Mucosa of gallbladder (tissue), 1 donor: ENCODE results near the gene CABP7. TPM values are rescaled to one million over a fixed set of nuclear protein-coding genes. Genes with fewer than 3 reads are reported as not detected.
"Not testable (repeated sequence)": the region's sequence is repeated elsewhere in the genome, so short reads cannot be mapped to it uniquely, and the experiment has no call there.

Experiments
- DNase-seq: peaks from one replicate; pipeline ENCODE4 v3.0.0-alpha.2; 2020; ENCODE audit warnings: low spot score
- total RNA-seq: library from RNA; stranded (reverse); gene quantifications from one replicate; pipeline ENCODE4 v1.2.1, GENCODE V29; 2021
- donor health status: DM: no; HTN: no; CAD: no.

CABP7 gene
- total RNA-seq, 1 donor from 2014 or later: not detected

DNA sequence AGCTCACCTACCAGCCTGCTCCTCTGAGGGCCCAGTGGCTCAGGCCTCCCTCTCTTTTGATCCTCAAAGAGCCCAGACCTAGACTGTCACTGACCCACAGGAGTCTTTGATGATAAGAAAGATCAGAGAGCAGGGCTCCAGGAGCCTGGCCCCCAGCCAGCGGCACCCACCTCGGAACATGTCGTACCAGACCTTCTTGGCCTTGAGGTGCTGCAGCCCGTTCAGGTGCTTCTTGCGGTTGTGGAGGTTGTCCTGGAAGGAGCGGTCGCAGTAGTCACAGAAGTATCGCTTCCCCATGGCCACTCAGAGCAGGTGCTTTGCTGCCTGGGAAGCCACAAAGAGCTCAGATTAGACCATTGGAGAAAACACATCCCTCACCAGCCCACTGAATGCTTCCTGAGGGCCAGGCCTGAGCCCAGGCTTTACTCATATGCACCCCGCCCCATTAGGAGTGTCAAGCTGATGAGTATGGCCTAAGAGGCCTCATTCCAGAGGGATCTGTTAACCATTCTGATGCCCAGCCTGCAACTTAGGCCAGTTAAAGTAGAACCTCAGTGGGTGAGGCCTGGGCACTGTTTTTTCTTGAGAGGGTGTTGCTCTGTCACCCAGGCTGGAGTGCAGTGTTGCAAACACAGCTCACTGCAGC, 28.6 kb downstream of the CABP7 start:
- no peak for DNase-seq

DNA sequence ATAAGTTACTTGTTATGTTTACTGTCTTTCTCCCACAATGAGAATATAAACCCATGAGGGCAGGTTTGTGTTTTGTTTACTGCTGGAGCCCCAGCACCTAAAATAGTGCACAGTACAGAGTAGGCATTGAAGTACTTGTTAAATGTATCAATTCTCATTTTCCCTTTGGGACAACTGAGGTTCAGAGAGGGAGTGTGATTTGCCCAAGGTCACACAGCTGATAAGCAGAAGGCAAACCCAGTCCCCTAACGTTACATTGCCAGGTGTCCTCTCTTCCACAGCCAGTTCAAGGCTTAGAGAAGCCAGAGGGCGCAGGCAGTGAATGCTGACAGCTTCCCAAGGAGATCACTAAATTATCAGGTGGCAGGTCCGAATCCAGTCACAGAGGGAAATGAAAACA, 30.2 kb downstream of the CABP7 start:
- DNase-seq: no peak

DNA sequence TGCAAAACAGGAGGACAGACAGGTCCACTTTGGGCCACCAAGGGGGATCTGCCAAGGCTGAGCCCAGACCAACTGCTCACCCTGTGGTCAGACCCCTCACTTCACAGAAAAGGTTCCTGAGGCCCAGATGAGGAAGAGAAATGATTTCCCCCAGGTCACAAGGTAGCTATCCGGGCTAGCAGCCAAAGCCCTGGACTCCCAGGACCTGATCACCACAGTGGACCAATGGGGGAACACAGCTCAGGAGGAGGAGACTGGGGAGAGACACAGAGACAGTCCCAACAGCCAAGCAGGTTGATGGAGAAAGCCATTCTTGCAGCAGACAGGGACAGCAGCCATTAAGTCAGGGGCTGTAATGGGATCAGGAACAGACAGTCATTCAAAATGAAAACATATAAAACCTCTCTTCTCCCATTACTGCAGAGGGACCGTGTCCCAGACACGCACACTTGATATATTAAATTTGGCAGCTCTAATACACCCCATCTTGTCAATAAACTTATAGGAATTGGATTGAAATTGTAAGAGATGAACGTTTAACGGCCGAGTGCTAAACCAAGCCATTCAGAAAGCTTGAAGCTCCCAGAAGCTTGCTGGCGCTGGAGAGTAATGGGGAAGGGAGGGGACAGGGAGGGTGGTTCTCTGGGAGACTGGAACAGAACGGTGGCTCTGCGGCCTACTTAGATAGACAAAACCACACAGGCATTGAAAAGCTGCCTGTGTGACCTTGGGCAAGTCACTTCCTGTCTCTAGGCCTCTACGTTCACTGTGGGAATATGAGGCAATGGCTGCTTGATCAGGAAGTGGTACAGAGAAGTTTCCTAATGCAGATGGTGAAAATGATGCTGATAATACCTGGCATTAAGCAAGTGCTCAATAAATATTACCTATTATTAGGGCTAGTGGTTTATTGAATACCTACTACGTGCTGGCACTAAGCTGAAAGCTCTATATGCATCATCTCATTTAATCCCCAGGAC, 31.0 kb downstream of the CABP7 start:
- no peak for DNase-seq

DNA sequence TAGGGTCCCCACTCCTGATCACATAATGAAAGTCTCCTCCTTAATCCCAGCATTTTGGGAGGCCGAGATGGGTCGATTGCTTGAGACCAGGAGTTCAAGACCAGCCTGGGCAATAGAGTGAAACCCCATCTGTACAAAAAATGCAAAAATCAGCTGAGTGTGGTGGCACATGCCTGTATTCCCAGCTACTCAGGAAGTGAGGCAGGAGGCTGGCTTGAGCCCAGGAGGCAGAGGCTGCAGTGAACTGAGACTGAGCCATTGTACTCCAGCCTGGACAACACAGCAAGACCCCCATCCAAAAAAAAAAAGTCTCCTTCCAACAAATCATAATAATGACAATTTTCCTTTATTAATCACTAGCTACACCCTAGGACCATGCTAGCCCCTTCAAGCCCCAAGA, 31.9 kb downstream of the CABP7 start:
- DNase-seq: no peak

- no peak for DNase-seq
These were observed 34.2 kb downstream of the CABP7 start for GRCh38 chr22:29753808-29754657.

DNA sequence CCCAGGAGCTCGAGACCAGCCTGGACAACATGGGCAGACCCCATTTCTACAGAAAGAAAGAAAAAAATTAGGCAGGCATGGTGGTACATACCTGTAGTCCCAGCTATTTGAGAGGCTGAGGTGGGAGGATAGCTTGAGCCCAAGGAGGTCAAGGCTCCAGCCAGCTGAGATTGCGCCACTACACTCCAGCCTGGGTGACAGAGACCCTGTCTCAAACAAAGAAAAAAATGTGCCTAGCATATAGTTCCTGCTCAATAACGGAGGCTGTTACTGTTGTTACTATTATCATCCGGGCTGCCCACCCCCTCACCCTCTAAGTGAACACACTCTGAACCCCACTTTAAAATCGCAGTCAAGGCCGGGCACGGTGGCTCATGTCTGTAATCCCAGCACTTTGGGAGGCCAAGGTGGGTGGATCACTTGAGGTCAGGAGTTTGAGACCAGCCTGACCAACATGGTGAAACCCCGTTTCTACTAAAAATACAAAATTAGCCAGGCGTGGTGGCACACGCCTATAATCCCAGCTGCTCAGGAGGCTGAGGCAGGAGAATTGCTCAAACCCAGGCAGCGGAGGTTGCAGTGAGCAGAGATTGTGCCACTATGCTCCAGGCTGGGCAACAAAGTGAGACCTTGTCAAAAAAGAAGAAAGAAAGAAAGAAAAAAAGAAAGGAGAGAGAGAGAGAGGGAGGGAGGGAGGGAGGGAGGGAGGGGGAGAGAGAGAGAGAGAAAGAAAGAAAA, 35.0 kb downstream of the CABP7 start:
- not testable (repeated sequence) for DNase-seq

DNA sequence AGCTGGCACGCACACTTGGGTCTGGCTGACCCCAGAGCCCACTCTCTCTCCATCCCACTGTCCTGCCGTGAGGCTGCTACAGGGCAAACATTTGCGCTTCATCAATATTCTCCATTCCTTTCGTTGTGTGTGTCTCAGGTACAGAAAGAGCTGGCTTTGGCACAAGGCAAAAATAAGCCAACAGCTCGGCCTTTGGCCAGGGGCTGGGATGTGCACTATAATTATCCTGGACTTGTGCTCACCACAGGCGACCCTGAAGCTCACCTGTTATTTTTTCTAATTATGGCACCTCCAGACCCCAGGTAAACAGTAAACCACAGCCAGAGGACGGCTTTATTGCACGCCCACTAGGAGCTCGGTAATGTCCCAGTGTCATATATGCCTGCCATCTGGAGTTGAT, 36.1 kb downstream of the CABP7 start:
- DNase-seq: no peak

DNA sequence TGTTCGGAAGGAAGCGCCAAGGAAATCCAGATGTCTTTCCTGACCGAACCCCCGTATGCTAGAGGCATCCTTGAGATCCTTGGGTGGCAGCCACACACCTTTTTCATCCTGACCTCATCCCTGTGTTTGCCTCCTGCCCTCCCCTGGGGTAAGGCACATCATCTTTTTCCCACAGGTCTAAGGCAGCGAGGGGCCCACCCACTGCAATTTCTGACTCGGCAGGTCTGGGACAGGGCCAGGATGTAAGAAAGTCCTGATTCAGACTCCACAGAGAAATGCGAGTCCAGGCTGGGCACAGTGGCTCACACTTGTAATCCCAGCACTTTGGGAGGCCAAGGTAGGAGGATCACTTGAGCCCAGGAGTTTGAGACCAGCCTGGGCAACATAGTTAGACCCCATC, 36.5 kb downstream of the CABP7 start:
- no peak for DNase-seq

GRCh38 chr22:29757096-29757495, 37.3 kb downstream of the CABP7 start:
- no peak for DNase-seq

GRCh38 chr22:29758068-29758622, 38.3 kb downstream of the CABP7 start:
- DNase-seq: no peak

DNA sequence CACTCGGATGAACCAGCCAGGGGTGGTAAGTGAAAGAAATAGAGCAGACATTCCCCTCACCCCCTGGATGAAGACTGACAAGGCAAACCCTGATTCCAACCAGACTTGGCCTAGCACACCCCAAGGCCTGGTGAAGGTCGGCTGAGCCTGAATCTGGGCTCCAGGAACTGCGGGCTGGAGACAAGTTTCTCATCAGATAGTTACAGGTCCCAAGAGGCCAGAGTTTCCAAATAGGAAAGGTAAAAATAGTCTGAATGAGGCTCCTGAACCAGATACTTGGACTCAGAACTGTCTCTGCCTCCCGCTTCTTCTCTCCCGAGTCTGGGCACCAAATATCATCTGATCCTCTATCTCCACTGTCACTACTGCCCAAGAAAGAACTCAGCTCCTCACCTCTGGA, 39.2 kb downstream of the CABP7 start:
- DNase-seq: no peak

DNA sequence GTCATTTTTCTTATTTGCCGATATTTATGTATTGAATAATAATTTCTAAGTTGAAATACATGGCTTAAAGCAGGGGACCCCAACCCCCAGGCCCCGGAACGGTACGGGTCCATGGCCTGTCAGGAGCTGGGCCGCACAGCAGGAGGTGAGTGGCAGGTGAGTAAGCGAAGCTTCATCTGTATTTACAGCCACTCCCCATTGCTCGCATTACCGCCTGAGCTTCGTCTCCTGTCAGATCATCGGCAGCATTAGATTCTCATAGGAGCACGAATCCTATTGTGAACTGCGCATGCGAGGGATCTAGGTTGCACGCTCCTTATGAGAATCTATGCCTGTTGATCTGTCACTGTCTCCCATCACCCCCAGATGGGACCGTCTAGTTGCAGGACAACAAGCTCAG, 42.5 kb downstream of the CABP7 start:
- no peak for DNase-seq

DNA sequence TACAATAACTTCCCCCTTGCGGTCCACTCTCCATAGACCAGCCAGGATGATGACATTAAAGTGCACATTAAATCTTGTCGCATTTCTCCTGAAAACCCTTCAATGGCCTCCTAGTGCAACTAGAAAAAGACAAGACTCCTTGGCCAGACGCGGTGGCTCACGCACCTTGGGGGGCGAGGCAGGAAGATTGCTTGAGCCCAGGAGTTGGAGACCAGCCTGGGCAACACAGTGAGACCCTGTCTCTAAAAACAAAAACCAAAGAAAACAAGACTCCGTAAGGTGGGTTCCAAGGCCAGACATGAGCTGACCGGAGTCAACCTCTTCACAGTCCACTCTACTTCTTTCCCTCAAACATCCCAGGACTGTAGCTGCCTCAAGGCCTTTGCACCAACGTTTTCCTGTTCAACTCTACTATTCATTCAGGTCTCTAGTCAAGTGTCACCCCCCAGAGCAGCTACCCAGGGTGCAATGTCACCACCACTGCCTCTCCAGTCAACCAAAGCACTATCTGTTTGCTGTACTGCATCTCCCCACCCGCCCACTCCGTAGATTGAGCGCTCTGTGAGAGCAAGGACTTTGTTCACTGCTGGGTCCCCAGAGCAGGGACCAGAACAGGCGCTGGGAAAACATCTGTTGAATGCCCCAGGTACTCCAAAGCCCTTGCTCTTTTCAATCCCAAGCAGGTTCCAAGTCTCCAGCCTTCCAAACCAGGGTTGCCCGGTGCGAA, 46.3 kb downstream of the CABP7 start:
- DNase-seq: no peak

GRCh38 chr22:29766632-29767170, 46.9 kb downstream of the CABP7 start, which contains the start of gene ZMAT5:
TSS of gene ZMAT5 (minus strand) at chr22:29767007. CDS start at chr22:29748544, 18,463 bp downstream.
- DNase-seq: peak; percentile 96

DNA sequence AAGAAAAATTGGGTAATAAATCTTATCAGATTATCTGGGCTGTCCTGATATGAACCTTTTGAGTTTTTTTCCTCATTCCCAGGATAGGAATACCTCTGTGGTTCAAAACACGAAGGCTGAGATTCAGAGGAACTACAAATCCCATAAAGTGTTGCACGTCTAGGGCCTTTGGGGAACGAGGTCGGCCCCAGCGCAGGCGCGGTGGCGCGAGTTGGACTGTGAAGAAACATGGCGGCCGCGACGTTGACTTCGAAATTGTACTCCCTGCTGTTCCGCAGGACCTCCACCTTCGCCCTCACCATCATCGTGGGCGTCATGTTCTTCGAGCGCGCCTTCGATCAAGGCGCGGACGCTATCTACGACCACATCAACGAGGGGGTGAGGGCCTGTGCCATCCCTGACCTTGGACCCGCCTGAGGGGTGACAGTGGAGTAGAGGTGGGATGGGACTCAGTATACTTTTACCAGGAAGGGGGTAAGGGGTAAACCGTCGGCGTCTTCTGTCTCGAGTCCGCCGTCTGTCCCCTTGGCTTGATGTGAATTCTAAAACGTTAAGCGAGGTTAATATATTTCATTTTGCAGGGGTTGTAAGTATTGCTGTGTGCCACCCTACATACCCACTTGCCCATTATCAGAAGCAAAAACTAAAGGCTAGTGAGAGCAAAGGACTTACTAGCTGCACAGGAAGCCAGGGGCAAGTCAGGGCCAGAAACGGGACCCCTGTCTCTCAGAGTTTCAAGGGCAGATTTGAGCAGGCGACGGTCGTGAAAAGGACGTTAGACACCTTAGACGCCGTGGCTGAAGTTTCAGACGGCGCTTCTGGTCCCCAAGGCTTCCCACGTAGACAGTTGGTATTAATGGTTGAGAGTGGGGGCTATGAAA, 47.6 kb downstream of the CABP7 start, which contains the start of gene UQCR10:
Gene UQCR10, plus strand, starts transcription at position 199 of the 881 bp plus-strand sequence. Its CDS starts 30 bp downstream, at position 229.
- peak; percentile 93 for DNase-seq

- no peak for DNase-seq
These were observed 48.4 kb downstream of the CABP7 start for GRCh38 chr22:29768052-29768693.

DNA sequence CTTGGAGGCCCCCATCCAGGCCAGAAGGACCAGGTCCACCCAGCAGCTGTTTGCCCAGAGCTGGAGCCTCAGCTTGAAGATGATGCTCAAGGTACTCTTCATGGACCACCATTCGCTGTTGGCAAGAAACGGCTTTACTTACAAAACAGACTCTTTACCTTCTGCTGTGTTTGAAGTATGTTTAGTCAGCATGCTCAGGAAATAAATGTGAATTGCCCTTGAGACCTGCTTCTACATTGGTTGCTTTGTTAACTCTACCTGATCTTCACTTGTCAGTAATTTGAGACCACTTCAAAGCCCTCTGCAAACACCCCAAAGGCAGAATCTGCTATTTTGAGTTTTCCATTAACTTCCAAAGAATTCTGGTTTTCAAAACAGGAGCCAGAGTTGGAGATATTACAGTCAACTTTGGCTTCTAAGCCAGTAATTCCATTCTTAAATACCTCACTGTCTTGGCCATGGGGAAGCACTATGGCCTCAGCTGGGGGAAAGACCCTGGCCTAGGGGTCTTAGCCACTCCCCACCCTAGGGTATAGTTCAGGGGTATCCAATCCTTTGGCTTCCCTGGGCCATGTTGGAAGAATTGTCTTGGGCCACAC, 50.0 kb downstream of the CABP7 start:
- DNase-seq: no peak

- no peak for DNase-seq
These were observed 52.4 kb downstream of the CABP7 start for GRCh38 chr22:29772170-29772641.
